ENCODE results near the gene SEMA3C.

Gene SEMA3C

GRCh38 chr7:80818181-80818580 lies 100.7 kb downstream of the SEMA3C start:
- no peak for DNase-seq

- no peak for DNase-seq
Observed at GRCh38 chr7:80816806-80817205, 102.0 kb downstream of the SEMA3C start.

- DNase-seq: no peak
Observed at GRCh38 chr7:80815733-80816132, 103.1 kb downstream of the SEMA3C start.

- DNase-seq: no peak
Observed at GRCh38 chr7:80809545-80809944, 109.3 kb downstream of the SEMA3C start.

GRCh38 chr7:80807166-80807900 lies 111.5 kb downstream of the SEMA3C start:
- DNase-seq: no peak

GRCh38 chr7:80806663-80807062 lies 112.2 kb downstream of the SEMA3C start:
- no peak for DNase-seq

GRCh38 chr7:80804589-80804988 lies 114.3 kb downstream of the SEMA3C start:
- no peak for DNase-seq

GRCh38 chr7:80802527-80802926 lies 116.3 kb downstream of the SEMA3C start:
- no peak for DNase-seq

GRCh38 chr7:80794631-80795573 lies 123.9 kb downstream of the SEMA3C start:
- no peak for DNase-seq

- no peak for DNase-seq
Observed at GRCh38 chr7:80791509-80791929, 127.3 kb downstream of the SEMA3C start.

GRCh38 chr7:80790877-80791276 lies 128.0 kb downstream of the SEMA3C start:
- DNase-seq: no peak

- DNase-seq: no peak
Observed at GRCh38 chr7:80787721-80788120, 131.1 kb downstream of the SEMA3C start.

GRCh38 chr7:80785961-80786536 lies 132.8 kb downstream of the SEMA3C start:
- DNase-seq: no peak

GRCh38 chr7:80785276-80785675 lies 133.6 kb downstream of the SEMA3C start:
- DNase-seq: no peak

- DNase-seq: no peak
Observed at GRCh38 chr7:80783678-80784327, 135.0 kb downstream of the SEMA3C start.

- no peak for DNase-seq
Observed at GRCh38 chr7:80783186-80783677, 135.6 kb downstream of the SEMA3C start.

GRCh38 chr7:80781561-80781979 lies 137.3 kb downstream of the SEMA3C start:
- no peak for DNase-seq

GRCh38 chr7:80781146-80781545 lies 137.7 kb downstream of the SEMA3C start:
- DNase-seq: no peak

GRCh38 chr7:80779456-80779855 lies 139.4 kb downstream of the SEMA3C start:
- DNase-seq: no peak

- no peak for DNase-seq
Observed at GRCh38 chr7:80775897-80776296, 143.0 kb downstream of the SEMA3C start.

- DNase-seq: no peak
Observed at GRCh38 chr7:80775482-80775881, 143.4 kb downstream of the SEMA3C start.

GRCh38 chr7:80774843-80775242 lies 144.0 kb downstream of the SEMA3C start:
- DNase-seq: no peak

Measured in activated effector memory CD4-positive, alpha-beta T cell treated with anti-CD3 and anti-CD28 coated beads, Interleukin-2, amount 50 U/mL, for 16 hours (primary cell).